GM12892 (cell line): ENCODE measurements around the gene COG2.

Source experiments
- POLR2A ChIP-seq: IDR thresholded peaks from 2 replicates; pipeline ENCODE4 v1.6.1; 2011; ENCODE audit warnings: low read depth, low read length, control low read depth
- POLR2AphosphoS5 ChIP-seq: IDR thresholded peaks from 2 replicates; pipeline ENCODE4 v1.6.1; 2011; ENCODE audit warnings: low read depth, low read length, control low read depth
- TAF1 ChIP-seq: IDR thresholded peaks from 2 replicates; pipeline ENCODE4 v1.6.1; 2011; ENCODE audit warnings: low read depth, mild to moderate bottlenecking, control low read depth, low read length, borderline replicate concordance

- no peak for TF ChIP-seq POLR2AphosphoS5
- TF ChIP-seq POLR2A, result no peak
- TF ChIP-seq TAF1, result no peak
These were observed 27.3 kb downstream of the COG2 start for GRCh38 chr1:230669543-230669942.
